ENCODE measurements around the gene GRIP2.

The GRIP2 gene

GRCh38 chr3:14569474-14570000 lies 29.4 kb upstream of the GRIP2 start:
- H2AFZ ChIP-seq (ENCODE audit: low read depth, low read length), result no peak overlapping the region
- peaks cover 4% of the 10 kb centered on the region for H3K4me1 ChIP-seq (ENCODE audit: insufficient read depth, low read length)
- peaks cover 7% of the 10 kb centered on the region for H3K27me3 ChIP-seq (ENCODE audit: insufficient read depth, low read length)
- H3K4me3 ChIP-seq (ENCODE audit: low read length), result no peak overlapping the region
- H3K36me3 ChIP-seq (ENCODE audit: insufficient read depth, low read length), result no peaks in the 10 kb centered on the region
- peaks cover 2% of the 10 kb centered on the region for H3K9me3 ChIP-seq (ENCODE audit: low read length)

- no peaks in the 10 kb centered on the region for H3K27me3 ChIP-seq (ENCODE audit: insufficient read depth, low read length)
- peaks cover under 1% of the 10 kb centered on the region for H3K9me3 ChIP-seq (ENCODE audit: low read length)
- H3K4me1 ChIP-seq (ENCODE audit: insufficient read depth, low read length), result peaks cover 5% of the 10 kb centered on the region
- H2AFZ ChIP-seq (ENCODE audit: low read depth, low read length), result no peak overlapping the region
- H3K4me3 ChIP-seq (ENCODE audit: low read length), result no peak overlapping the region
- H3K36me3 ChIP-seq (ENCODE audit: insufficient read depth, low read length), result no peaks in the 10 kb centered on the region
Observed at GRCh38 chr3:14568269-14568668, 28.1 kb upstream of the GRIP2 start.

GRCh38 chr3:14566812-14567211 lies 26.7 kb upstream of the GRIP2 start:
- Histone ChIP-seq H3K4me1 (ENCODE audit: insufficient read depth, low read length) (peaks cover 5% of the 10 kb centered on the region), H3K36me3 (ENCODE audit: insufficient read depth, low read length) (no peaks in the 10 kb centered on the region), H2AFZ (ENCODE audit: low read depth, low read length) (no peak overlapping the region), H3K4me3 (ENCODE audit: low read length) (no peak overlapping the region), H3K9me3 (ENCODE audit: low read length) (no peaks in the 10 kb centered on the region), H3K27me3 (ENCODE audit: insufficient read depth, low read length) (no peaks in the 10 kb centered on the region)

GRCh38 chr3:14565868-14566588 lies 25.9 kb upstream of the GRIP2 start:
- H3K4me1 ChIP-seq (ENCODE audit: insufficient read depth, low read length), result peaks cover 5% of the 10 kb centered on the region
- peaks cover 2% of the 10 kb centered on the region for H3K27me3 ChIP-seq (ENCODE audit: insufficient read depth, low read length)
- no peak overlapping the region for H3K4me3 ChIP-seq (ENCODE audit: low read length)

GRCh38 chr3:14564741-14565140 lies 24.6 kb upstream of the GRIP2 start:
- H2AFZ ChIP-seq (ENCODE audit: low read depth, low read length), result no peak overlapping the region
- H3K4me3 ChIP-seq (ENCODE audit: low read length), result no peak overlapping the region
- H3K9me3 ChIP-seq (ENCODE audit: low read length), result no peaks in the 10 kb centered on the region
- no peaks in the 10 kb centered on the region for H3K36me3 ChIP-seq (ENCODE audit: insufficient read depth, low read length)
- H3K27me3 ChIP-seq (ENCODE audit: insufficient read depth, low read length), result peaks cover 10% of the 10 kb centered on the region
- peaks cover 5% of the 10 kb centered on the region for H3K4me1 ChIP-seq (ENCODE audit: insufficient read depth, low read length)

More at GRCh38 chr3:14565868-14566588, 25.9 kb upstream of the GRIP2 start:
- Histone ChIP-seq H2AFZ (ENCODE audit: low read depth, low read length) (no peak overlapping the region), H3K9me3 (ENCODE audit: low read length) (no peaks in the 10 kb centered on the region), H3K36me3 (ENCODE audit: insufficient read depth, low read length) (no peaks in the 10 kb centered on the region)

- Histone ChIP-seq H2AFZ (ENCODE audit: low read depth, low read length) (no peak overlapping the region), H3K27me3 (ENCODE audit: insufficient read depth, low read length) (peaks cover 12% of the 10 kb centered on the region), H3K36me3 (ENCODE audit: insufficient read depth, low read length) (no peaks in the 10 kb centered on the region), H3K4me1 (ENCODE audit: insufficient read depth, low read length) (peaks cover 5% of the 10 kb centered on the region), H3K4me3 (ENCODE audit: low read length) (no peak overlapping the region), H3K9me3 (ENCODE audit: low read length) (no peaks in the 10 kb centered on the region)
Observed at GRCh38 chr3:14563946-14564539, 23.9 kb upstream of the GRIP2 start.

GRCh38 chr3:14562121-14562890 lies 22.2 kb upstream of the GRIP2 start:
- H3K9me3 ChIP-seq (ENCODE audit: low read length), result no peaks in the 10 kb centered on the region
- no peak overlapping the region for H3K4me3 ChIP-seq (ENCODE audit: low read length)
- no peak overlapping the region for H2AFZ ChIP-seq (ENCODE audit: low read depth, low read length)
- peaks cover 5% of the 10 kb centered on the region for H3K4me1 ChIP-seq (ENCODE audit: insufficient read depth, low read length)
- H3K27me3 ChIP-seq (ENCODE audit: insufficient read depth, low read length), result peaks cover 21% of the 10 kb centered on the region
- no peaks in the 10 kb centered on the region for H3K36me3 ChIP-seq (ENCODE audit: insufficient read depth, low read length)

GRCh38 chr3:14561051-14561960 lies 21.2 kb upstream of the GRIP2 start:
- Histone ChIP-seq H3K4me3 (ENCODE audit: low read length) (no peak overlapping the region), H3K36me3 (ENCODE audit: insufficient read depth, low read length) (no peaks in the 10 kb centered on the region), H3K4me1 (ENCODE audit: insufficient read depth, low read length) (peaks cover 5% of the 10 kb centered on the region), H3K9me3 (ENCODE audit: low read length) (no peaks in the 10 kb centered on the region), H3K27me3 (ENCODE audit: insufficient read depth, low read length) (peaks cover 31% of the 10 kb centered on the region), H2AFZ (ENCODE audit: low read depth, low read length) (no peak overlapping the region)

- Histone ChIP-seq H3K4me3 (ENCODE audit: low read length) (no peak overlapping the region), H3K9me3 (ENCODE audit: low read length) (no peaks in the 10 kb centered on the region), H3K36me3 (ENCODE audit: insufficient read depth, low read length) (no peaks in the 10 kb centered on the region), H2AFZ (ENCODE audit: low read depth, low read length) (no peak overlapping the region), H3K27me3 (ENCODE audit: insufficient read depth, low read length) (peaks cover 43% of the 10 kb centered on the region), H3K4me1 (ENCODE audit: insufficient read depth, low read length) (peaks cover 5% of the 10 kb centered on the region)
Observed at GRCh38 chr3:14560110-14560509, 20.0 kb upstream of the GRIP2 start.

GRCh38 chr3:14558029-14558428 lies 17.9 kb upstream of the GRIP2 start:
- H3K9me3 ChIP-seq (ENCODE audit: low read length), result no peaks in the 10 kb centered on the region
- no peak overlapping the region for H2AFZ ChIP-seq (ENCODE audit: low read depth, low read length)
- no peaks in the 10 kb centered on the region for H3K4me1 ChIP-seq (ENCODE audit: insufficient read depth, low read length)
- H3K36me3 ChIP-seq (ENCODE audit: insufficient read depth, low read length), result no peaks in the 10 kb centered on the region
- H3K27me3 ChIP-seq (ENCODE audit: insufficient read depth, low read length), result peaks cover 49% of the 10 kb centered on the region
- H3K4me3 ChIP-seq (ENCODE audit: low read length), result no peak overlapping the region

GRCh38 chr3:14555835-14556234 lies 15.7 kb upstream of the GRIP2 start:
- H3K4me3 ChIP-seq (ENCODE audit: low read length), result no peak overlapping the region
- H3K4me1 ChIP-seq (ENCODE audit: insufficient read depth, low read length), result no peaks in the 10 kb centered on the region
- no peaks in the 10 kb centered on the region for H3K9me3 ChIP-seq (ENCODE audit: low read length)
- no peak overlapping the region for H2AFZ ChIP-seq (ENCODE audit: low read depth, low read length)
- peaks cover 46% of the 10 kb centered on the region for H3K27me3 ChIP-seq (ENCODE audit: insufficient read depth, low read length)
- no peaks in the 10 kb centered on the region for H3K36me3 ChIP-seq (ENCODE audit: insufficient read depth, low read length)

GRCh38 chr3:14554715-14555114 lies 14.6 kb upstream of the GRIP2 start:
- Histone ChIP-seq H3K36me3 (ENCODE audit: insufficient read depth, low read length) (no peaks in the 10 kb centered on the region), H3K4me3 (ENCODE audit: low read length) (no peak overlapping the region), H2AFZ (ENCODE audit: low read depth, low read length) (no peak overlapping the region), H3K27me3 (ENCODE audit: insufficient read depth, low read length) (peaks cover 39% of the 10 kb centered on the region), H3K4me1 (ENCODE audit: insufficient read depth, low read length) (no peaks in the 10 kb centered on the region), H3K9me3 (ENCODE audit: low read length) (no peaks in the 10 kb centered on the region)

Data from neuron (in vitro differentiated cells).